Nephron (organoid): ENCODE results near the gene TCP1.

Experiments
- H3K27ac Mint-ChIP-seq, 3 experiments: 2 replicates each; pipeline ENCODE4 v1.8.0; 2020; ENCODE audit warnings: mixed read lengths in 3 of 3, mild to moderate bottlenecking in 2 of 3, moderate library complexity in 1 of 3
- H3K27me3 Mint-ChIP-seq: 2 replicates; pipeline ENCODE4 v1.8.0; 2021; ENCODE audit warnings: low read depth, mild to moderate bottlenecking, moderate library complexity, mixed read lengths
- H3K36me3 Mint-ChIP-seq: 2 replicates; pipeline ENCODE4 v1.8.0; 2020; ENCODE audit warnings: low read depth, mixed read lengths
- H3K4me1 Mint-ChIP-seq: 2 replicates; pipeline ENCODE4 v1.8.0; 2020; ENCODE audit warnings: mixed read lengths
- H3K4me3 Mint-ChIP-seq, 3 experiments: 2 replicates each; pipeline ENCODE4 v1.8.0; 2020; ENCODE audit warnings: mild to moderate bottlenecking in 3 of 3, mixed read lengths in 3 of 3, moderate library complexity in 2 of 3
- H3K9me3 Mint-ChIP-seq: 2 replicates; pipeline ENCODE4 v1.8.0; 2020; ENCODE audit warnings: mixed read lengths
- CTCF ChIP-seq, 3 experiments: fragments of 200-600 bp; sonication (generic); IDR thresholded peaks; one replicate each; pipeline ENCODE4 v1.5.0; 2021; ENCODE audit warnings: antibody characterized with exemption in 3 of 3; ENCODE audit not compliant: unreplicated experiment in 3 of 3

TCP1 gene

GRCh38 chr6:159761129-159761872, 28.1 kb downstream of the TCP1 start:
- Mint-ChIP-seq H3K36me3 (peaks cover 35% of the 10 kb centered on the region), H3K27ac (peak overlapping the region; percentile 56 to 99 (median 99)), H3K4me3 (peak overlapping the region; percentile 89 to 97 (median 90)), H3K27me3 (no peaks in the 10 kb centered on the region), H3K9me3 (no peaks in the 10 kb centered on the region), H3K4me1 (peaks cover 17% of the 10 kb centered on the region)
- no peak for TF ChIP-seq CTCF (IDR thresholded peaks at IDR 0.05; ENCODE audit: unreplicated experiment in 3 of 3)

- Mint-ChIP-seq H3K4me3 (peak overlapping the region; percentile 89 to 97 (median 90)), H3K9me3 (no peaks in the 10 kb centered on the region), H3K27me3 (no peaks in the 10 kb centered on the region), H3K36me3 (peaks cover 37% of the 10 kb centered on the region), H3K27ac (peak overlapping the region; percentile 56 to 99 (median 99)), H3K4me1 (peaks cover 17% of the 10 kb centered on the region)
- TF ChIP-seq CTCF (IDR thresholded peaks at IDR 0.05; ENCODE audit: unreplicated experiment in 3 of 3) = no peak
Observed at GRCh38 chr6:159760602-159761057, 28.8 kb downstream of the TCP1 start.

- Mint-ChIP-seq H3K27me3 (no peaks in the 10 kb centered on the region), H3K27ac (peak overlapping the region; percentile 56 to 83 (median 65)), H3K9me3 (no peaks in the 10 kb centered on the region), H3K4me3 (peak overlapping the region; percentile 64 to 78 (median 71)), H3K36me3 (peaks cover 41% of the 10 kb centered on the region), H3K4me1 (peaks cover 17% of the 10 kb centered on the region)
- TF ChIP-seq CTCF (IDR thresholded peaks at IDR 0.05; ENCODE audit: unreplicated experiment in 3 of 3) = no peak
Observed at GRCh38 chr6:159759645-159760044, 29.8 kb downstream of the TCP1 start.

GRCh38 chr6:159758031-159759001, 31.1 kb downstream of the TCP1 start:
- TF ChIP-seq CTCF (IDR thresholded peaks at IDR 0.05; ENCODE audit: unreplicated experiment in 3 of 3) = no peak
- peak overlapping the region in 1 of 3 experiments; percentile 47 for H3K27ac Mint-ChIP-seq
- no peaks in the 10 kb centered on the region for H3K27me3 Mint-ChIP-seq
- peaks cover 53% of the 10 kb centered on the region for H3K36me3 Mint-ChIP-seq
- no peaks in the 10 kb centered on the region for H3K9me3 Mint-ChIP-seq
- peak overlapping the region in 2 of 3 experiments; percentile 54 to 62 for H3K4me3 Mint-ChIP-seq
- H3K4me1 Mint-ChIP-seq = peaks cover 17% of the 10 kb centered on the region

GRCh38 chr6:159756508-159756907, 32.9 kb downstream of the TCP1 start:
- Mint-ChIP-seq H3K4me1 (peaks cover 17% of the 10 kb centered on the region), H3K4me3 (no peak overlapping the region)

More at GRCh38 chr6:159756508-159756907, 32.9 kb downstream of the TCP1 start:
- Mint-ChIP-seq H3K9me3 (no peaks in the 10 kb centered on the region), H3K27ac (no peak overlapping the region), H3K27me3 (no peaks in the 10 kb centered on the region), H3K36me3 (peaks cover 67% of the 10 kb centered on the region)
- TF ChIP-seq CTCF (IDR thresholded peaks at IDR 0.05; ENCODE audit: unreplicated experiment in 3 of 3) = no peak
